SK-N-SH (cell line): ENCODE data around the gene TBC1D1. TPM values are rescaled to one million over a fixed set of nuclear protein-coding genes. Genes with fewer than 3 reads are reported as not detected.
A peak's percentile ranks its signal among the peaks of the same experiment; 100 is the strongest.

Experiments used
- CTCF ChIA-PET: fragments of 300-600, 350-600 bp; formaldehyde crosslinking; extraction: SDS; loops from one replicate; lab custom pipeline; 2021; lab: Yijun Ruan, JAX
- POLR2A ChIA-PET: fragments of 350-600 bp; sonication (Branson Sonifier 250); formaldehyde crosslinking; extraction: SDS; loops from one replicate; lab custom pipeline; 2020; ENCODE audit warnings: antibody characterized with exemption, inconsistent platforms; lab: Yijun Ruan, JAX
- DNase-seq: peaks from one replicate; pipeline ENCODE4 v3.0.0; 2012
- H2AFZ ChIP-seq: fragments of 200-600 bp; sonication (generic); 2 replicates; pipeline ENCODE4 v1.8.1; 2016; ENCODE audit warnings: antibody characterized with exemption, mild to moderate bottlenecking, low read depth
- H3F3A ChIP-seq: fragments of 200-600 bp; sonication (generic); replicated peaks from 2 replicates; pipeline ENCODE3; 2016; ENCODE audit warnings: antibody characterized with exemption, mild to moderate bottlenecking; ENCODE audit not compliant: insufficient read depth
- H3K27ac ChIP-seq, 2 experiments: fragments of 200-500 bp in 1 of 2; fragments of 200-600 bp in 1 of 2; sonication (Bioruptor generic) in 1 of 2; sonication (generic), shearing (Covaris generic) in 1 of 2; 2 replicates each; pipeline versions ENCODE4 v1.5.1 to v1.6.1; 2014 to 2016; ENCODE audit warnings: low read depth in 2 of 2, inconsistent platforms in 1 of 2, low read length in 1 of 2, mild to moderate bottlenecking in 1 of 2, mixed read lengths in 1 of 2
- H3K27me3 ChIP-seq: fragments of 200-600 bp; sonication (generic), shearing (Covaris generic); 2 replicates; pipeline ENCODE4 v1.6.1; 2016; ENCODE audit warnings: mixed run types; ENCODE audit not compliant: insufficient read depth
- H3K36me3 ChIP-seq, 2 experiments: fragments of 200-500 bp in 1 of 2; fragments of 200-600 bp in 1 of 2; sonication (Bioruptor generic) in 1 of 2; sonication (generic) in 1 of 2; replicated peaks in 1 of 2; 2 replicates each; pipeline versions ENCODE3 to v1.5.1; 2014 to 2016; ENCODE audit warnings: low read length in 1 of 2, mild to moderate bottlenecking in 1 of 2; ENCODE audit not compliant: insufficient read depth in 2 of 2, control insufficient read depth in 1 of 2
- H3K4me1 ChIP-seq, 2 experiments: fragments of 200-500 bp in 1 of 2; fragments of 200-600 bp in 1 of 2; sonication (Bioruptor generic) in 1 of 2; sonication (generic), shearing (Covaris generic) in 1 of 2; 2 replicates each; pipeline versions ENCODE4 v1.5.1 to v1.6.1; 2014 to 2016; ENCODE audit warnings: low read depth in 1 of 2, low read length in 1 of 2, mixed run types in 1 of 2; ENCODE audit not compliant: insufficient read depth in 2 of 2, control insufficient read depth in 1 of 2
- H3K4me2 ChIP-seq: fragments of 200-600 bp; sonication (generic), shearing (Covaris generic); 2 replicates; pipeline ENCODE4 v1.6.1; 2017; ENCODE audit warnings: mixed run types
- H3K4me3 ChIP-seq, 2 experiments: fragments of 200-500 bp in 1 of 2; fragments of 200-600 bp in 1 of 2; sonication (Bioruptor generic) in 1 of 2; sonication (generic), shearing (Covaris generic) in 1 of 2; 2 replicates each; pipeline versions ENCODE4 v1.5.1 to v1.8.1; 2014 to 2016; ENCODE audit warnings: low read depth in 2 of 2, inconsistent platforms in 1 of 2, low read length in 1 of 2, mild to moderate bottlenecking in 1 of 2, mixed read lengths in 1 of 2, moderate library complexity in 1 of 2
- H3K79me2 ChIP-seq: fragments of 200-600 bp; sonication (generic); 2 replicates; pipeline ENCODE4 v1.8.1; 2017; ENCODE audit warnings: mild to moderate bottlenecking; ENCODE audit not compliant: insufficient read depth
- H3K9ac ChIP-seq: fragments of 200-600 bp; sonication (generic); 2 replicates; pipeline ENCODE4 v1.6.1; 2017; ENCODE audit warnings: mixed run types
- H3K9me2 ChIP-seq: fragments of 200-600 bp; sonication (generic); 2 replicates; pipeline ENCODE4 v1.6.1; 2017; ENCODE audit warnings: mixed run types
- H3K9me3 ChIP-seq: fragments of 200-600 bp; sonication (generic); 2 replicates; pipeline ENCODE4 v1.6.1; 2017; ENCODE audit warnings: mixed run types, mild to moderate bottlenecking, moderate library complexity
- H4K20me1 ChIP-seq: fragments of 200-600 bp; sonication (generic); 2 replicates; pipeline ENCODE4 v1.6.1; 2017; ENCODE audit warnings: mild to moderate bottlenecking, mixed run types; ENCODE audit not compliant: insufficient read depth
- EZH2phosphoT487 ChIP-seq: fragments of 200-600 bp; sonication (generic); IDR thresholded peaks from 2 replicates; pipeline ENCODE4 v1.6.1; 2017; ENCODE audit warnings: low read depth, mixed run types, mild to moderate bottlenecking, antibody characterized with exemption, moderate library complexity, borderline replicate concordance
- FOSL2 ChIP-seq: IDR thresholded peaks from 2 replicates; pipeline ENCODE4 v1.4.0; 2012; ENCODE audit warnings: low read depth, mild to moderate bottlenecking, moderate library complexity, borderline replicate concordance
- MXI1 ChIP-seq: IDR thresholded peaks from 2 replicates; pipeline ENCODE4 v1.6.1; 2012; ENCODE audit warnings: mild to moderate bottlenecking, low read depth, low read length, improper control_type of control experiment
- NFIC ChIP-seq: IDR thresholded peaks from 2 replicates; pipeline ENCODE4 v1.4.0; 2012; ENCODE audit warnings: borderline replicate concordance
- POLR2AphosphoS5 ChIP-seq: IDR thresholded peaks from 2 replicates; pipeline ENCODE4 v1.6.1; 2012; ENCODE audit warnings: low read depth, low read length
- RAD21 ChIP-seq: IDR thresholded peaks from 2 replicates; pipeline ENCODE4 v1.6.1; 2012; ENCODE audit warnings: mild to moderate bottlenecking, low read length
- SIN3A ChIP-seq: IDR thresholded peaks from 2 replicates; pipeline ENCODE4 v1.6.1; 2012; ENCODE audit warnings: low read depth, mild to moderate bottlenecking, low read length, moderate library complexity, borderline replicate concordance
- SMC3 ChIP-seq: IDR thresholded peaks from 2 replicates; pipeline ENCODE4 v1.6.1; 2012; ENCODE audit warnings: low read depth, low read length, improper control_type of control experiment
- TAF1 ChIP-seq: IDR thresholded peaks from 2 replicates; pipeline ENCODE4 v1.6.1; 2012; ENCODE audit warnings: low read depth, mild to moderate bottlenecking, low read length, moderate library complexity, borderline replicate concordance
- TEAD4 ChIP-seq: IDR thresholded peaks from 2 replicates; pipeline ENCODE4 v1.4.0; 2012; ENCODE audit warnings: mild to moderate bottlenecking, borderline replicate concordance; ENCODE audit not compliant: insufficient read depth
- ZBTB33 ChIP-seq: IDR thresholded peaks from 2 replicates; pipeline ENCODE4 v1.4.0; 2012; ENCODE audit warnings: low read depth, borderline replicate concordance
- WGBS: methylation state at CpG from one replicate; pipeline ENCODE4 v1.1.6; 2017; ENCODE audit warnings: low lambda C conversion rate; 5-methylcytosine and 5-hydroxymethylcytosine counted together
- polyA plus RNA-seq, 3 experiments: library from polyadenylated mRNA; depleted of rRNA; stranded (reverse); fragments of >200 nt; gene quantifications; 2 replicates each; pipeline ENCODE4 v1.2.3, GENCODE V29; 2012

TBC1D1 gene
- polyA plus RNA-seq, 1 of the 3 experiments (the other 2 are of a cell fraction), result 29.8 TPM

DNA sequence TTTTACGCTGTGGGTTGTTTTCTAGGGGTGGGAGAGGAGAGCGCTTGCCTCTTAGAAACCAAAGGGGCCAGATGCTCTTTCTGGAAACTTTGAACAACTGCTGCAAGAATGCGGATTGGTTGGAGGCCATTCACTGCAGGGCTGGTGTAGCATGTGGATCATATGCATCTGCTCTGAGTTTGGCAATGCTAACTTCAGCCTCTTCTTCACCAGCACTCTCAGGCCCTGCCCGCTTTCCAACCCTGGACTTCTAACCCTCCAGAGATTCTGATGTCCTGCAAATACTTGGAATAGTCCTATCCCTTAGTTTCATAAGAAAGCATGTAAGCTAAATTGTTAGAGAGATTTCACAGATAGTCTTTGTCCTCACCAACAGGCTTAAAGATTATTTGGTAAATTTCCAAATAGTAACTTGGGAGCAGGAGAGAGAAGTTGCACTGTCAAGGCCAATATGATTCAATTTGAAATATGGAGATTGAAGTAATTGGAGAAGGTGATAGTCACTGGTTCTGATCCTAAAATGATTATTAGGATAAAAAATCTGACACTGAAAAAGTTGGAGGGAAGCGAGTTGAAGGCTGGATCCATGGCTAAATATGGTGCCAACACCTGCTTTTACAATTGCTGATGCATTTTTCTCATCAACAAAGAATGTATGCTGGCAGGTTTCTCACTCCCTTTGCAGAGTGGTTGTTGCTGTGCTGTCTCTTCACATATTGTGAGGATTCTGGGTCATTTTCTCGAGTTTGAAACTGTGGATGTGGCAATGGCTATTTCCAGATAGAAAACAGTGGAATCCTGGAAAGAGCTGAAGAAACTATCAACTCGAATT lies 279.7 kb downstream of the TBC1D1 start (continued):
- TF ChIP-seq TAF1 (no peak), SMC3 (no peak), MXI1 (no peak), POLR2AphosphoS5 (no peak), ZBTB33 (no peak), NFIC (peak; percentile 40; the same call in 1 of the 2 replicates)

DNA sequence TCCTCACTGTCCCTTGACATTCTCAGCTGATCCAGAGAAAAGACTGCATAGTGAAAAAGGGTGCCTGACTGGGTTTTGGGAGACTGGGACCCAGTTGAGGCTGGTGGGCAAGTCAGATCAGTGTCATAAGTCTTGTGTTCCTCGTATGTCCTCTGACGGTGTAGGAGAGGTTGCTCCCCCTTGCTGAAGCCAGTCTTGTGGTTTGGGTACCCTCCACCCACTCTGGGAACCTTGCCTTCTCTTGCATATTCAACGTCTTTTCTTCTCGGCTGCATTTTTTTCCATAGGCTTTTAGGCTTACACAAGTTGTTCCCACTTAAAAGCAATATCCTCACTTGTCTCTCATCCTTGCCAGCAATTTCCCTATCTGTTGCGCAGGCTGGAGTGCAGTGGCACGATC lies 281.2 kb downstream of the TBC1D1 start:
- 93% methylated on average over 6 of the region's 6 CpGs for WGBS
- Histone ChIP-seq H3F3A (no peaks in the 10 kb centered on the region), H3K4me2 (no peak overlapping the region)
- TF ChIP-seq EZH2phosphoT487 (no peak), SIN3A (no peak), TAF1 (no peak), RAD21 (no peak), TEAD4 (no peak)
- TF ChIP-seq, all 33 proteins: peak for 0
- Histone ChIP-seq H3K4me3 (no peak overlapping the region), H3K79me2 (no peaks in the 10 kb centered on the region), H3K36me3 (no peaks in the 10 kb centered on the region), H4K20me1 (no peaks in the 10 kb centered on the region), H3K27me3 (no peaks in the 10 kb centered on the region), H2AFZ (no peak overlapping the region), H3K9ac (no peak overlapping the region), H3K4me1 (peaks cover 0 to 7% of the 10 kb centered on the region in 2 experiments; a peak in 3 of 4 replicates), H3K9me2 (no peaks in the 10 kb centered on the region), H3K27ac (no peak overlapping the region), H3K9me3 (no peaks in the 10 kb centered on the region)
- ChIA-PET POLR2A (no interaction called here), CTCF (interaction anchor here (1.0 to 1.5 kb wide), 3 partner anchors 137 to 559 kb away, joined by 3 to 6 read pairs (median 3); no protein-coding TSS in a partner anchor)
- DNase-seq, result no peak

DNA sequence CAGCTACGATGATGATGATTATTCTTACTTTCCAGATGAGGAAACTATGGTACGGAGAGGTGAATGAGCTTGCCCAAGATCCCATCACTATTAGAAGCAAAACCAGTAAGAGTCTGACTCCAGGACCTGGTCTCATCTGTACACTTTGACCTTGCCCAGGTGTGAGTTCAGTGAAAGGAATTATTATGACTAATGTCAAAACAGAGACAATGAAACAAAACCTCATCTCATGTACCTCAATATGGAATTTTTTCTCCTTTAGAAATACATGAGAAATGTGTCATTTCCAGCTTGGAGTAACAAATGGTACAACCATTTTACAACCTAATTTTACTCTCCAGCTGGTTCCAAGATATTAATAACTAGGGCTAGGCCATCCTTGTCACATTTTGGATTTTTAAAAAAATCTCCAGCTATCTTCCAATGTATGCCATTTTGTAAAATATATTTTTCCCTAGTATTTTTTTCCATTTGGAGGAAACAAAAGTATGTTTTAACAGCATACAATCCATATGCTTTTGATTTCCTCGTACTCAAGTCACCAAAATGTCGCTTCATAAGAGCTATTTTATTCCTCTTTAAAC lies 283.1 kb downstream of the TBC1D1 start:
- no peak overlapping the region for H2AFZ ChIP-seq
- ChIA-PET CTCF (interaction anchor here (0.9 to 10.2 kb wide), 7 partner anchors 102 to 630 kb away, joined by 3 to 182 read pairs (median 4); partner anchors contain the start of gene TLR1), POLR2A (no interaction called here)
- H3K27ac ChIP-seq, result no peak overlapping the region
- no peaks in the 10 kb centered on the region for H3K9me3 ChIP-seq
- H3K79me2 ChIP-seq, result no peaks in the 10 kb centered on the region
- H3K9ac ChIP-seq, result no peak overlapping the region
- H4K20me1 ChIP-seq, result no peaks in the 10 kb centered on the region
- DNase-seq, result no peak
- no peak for TF ChIP-seq SIN3A
- peak; percentile 21; the same call in 1 of the 2 replicates for TF ChIP-seq FOSL2
- TF ChIP-seq, all 33 proteins: peak for 1
- Histone ChIP-seq H3K36me3 (no peaks in the 10 kb centered on the region), H3K4me2 (no peak overlapping the region), H3K9me2 (no peaks in the 10 kb centered on the region), H3K27me3 (no peaks in the 10 kb centered on the region), H3F3A (no peaks in the 10 kb centered on the region), H3K4me3 (no peak overlapping the region), H3K4me1 (peaks cover 0 to 7% of the 10 kb centered on the region in 2 experiments; a peak in 2 of 4 replicates)
- WGBS, result 86% methylated on average over 4 of the region's 4 CpGs
